ENCODE data around the gene SCN1A. TPM values are rescaled to one million over a fixed set of nuclear protein-coding genes. Genes with fewer than 3 reads are reported as not detected.
A peak's percentile ranks its signal among the peaks of the same experiment; 100 is the strongest.

SCN1A gene
- total and polyA plus RNA-seq, 10 donors, result under 0.01 TPM; not detected in 9

- TF ChIP-seq POLR2AphosphoS5 (IDR thresholded peaks at IDR 0.05) (no peak), CTCF (IDR thresholded peaks at IDR 0.05 in 8 of 11, conservative IDR thresholded peaks at IDR 0.05 in 3 of 11) (no peak), POLR2A (IDR thresholded peaks at IDR 0.05) (no peak)
- Histone ChIP-seq H3K27me3 (replicated peaks in 1 of 7) (peaks cover 0 to 27% (median 0%) of the 10 kb centered on the region in 7 donors), H3K4me3 (no peak overlapping the region), H3K9me3 (no peaks in the 10 kb centered on the region), H3K27ac (no peak overlapping the region), H3K4me1 (no peaks in the 10 kb centered on the region), H3K36me3 (no peaks in the 10 kb centered on the region)
- no peak for DNase-seq
- intact Hi-C loops (cut with DNase I; ENCODE audit: low total_unique reads), result loop anchor here (5.0 kb wide), 1 partner anchor 76 kb away; no protein-coding TSS in a partner anchor
- 69 to 89% (median 82%) methylated on average over 7 of the region's 7 CpGs for WGBS, 5 donors
These were observed 5.8 kb upstream of the SCN1A start for GRCh38 chr2:166133653-166134052.

GRCh38 chr2:166128156-166128505, 311 bp upstream of the SCN1A start:
- no peak for DNase-seq
- no peak overlapping the region for H3K4me3 ChIP-seq
- no peak overlapping the region for H3K27ac ChIP-seq
- no peaks in the 10 kb centered on the region for H3K9me3 ChIP-seq
- intact Hi-C loops (cut with DNase I; ENCODE audit: low total_unique reads), result loop anchor here (5.0 kb wide), 1 partner anchor 176 kb away; the partner anchor contains the start of gene TTC21B
- peaks cover 0 to 8% (median 1%) of the 10 kb centered on the region in 6 donors for H3K4me1 ChIP-seq
- H3K27me3 ChIP-seq (replicated peaks in 1 of 7), result peaks cover 0 to 27% (median 0%) of the 10 kb centered on the region in 7 donors
- H3K36me3 ChIP-seq, result no peaks in the 10 kb centered on the region
- TF ChIP-seq CTCF (IDR thresholded peaks at IDR 0.05 in 8 of 11, conservative IDR thresholded peaks at IDR 0.05 in 3 of 11) (peak in 2 of 11 experiments; percentile 11 to 21), POLR2AphosphoS5 (IDR thresholded peaks at IDR 0.05) (no peak), POLR2A (IDR thresholded peaks at IDR 0.05) (no peak)

GRCh38 chr2:166126007-166126639, 1.7 kb downstream of the SCN1A start:
- Histone ChIP-seq H3K36me3 (no peaks in the 10 kb centered on the region), H3K4me1 (peaks cover 0 to 8% (median 1%) of the 10 kb centered on the region in 6 donors), H3K27ac (no peak overlapping the region), H3K27me3 (replicated peaks in 1 of 7) (peaks cover 0 to 14% (median 0%) of the 10 kb centered on the region in 7 donors), H3K9me3 (no peaks in the 10 kb centered on the region), H3K4me3 (no peak overlapping the region)
- 60 to 88% (median 82%) methylated on average over 6 of the region's 6 CpGs for WGBS, 5 donors
- no peak for TF ChIP-seq CTCF (IDR thresholded peaks at IDR 0.05 in 8 of 11, conservative IDR thresholded peaks at IDR 0.05 in 3 of 11)
- no peak for TF ChIP-seq POLR2A (IDR thresholded peaks at IDR 0.05)
- no peak for TF ChIP-seq POLR2AphosphoS5 (IDR thresholded peaks at IDR 0.05)
- no peak for DNase-seq
- intact Hi-C loops (cut with DNase I; ENCODE audit: low total_unique reads), result loop anchor here (5.0 kb wide), 1 partner anchor 174 kb away; the partner anchor contains the start of gene TTC21B

GRCh38 chr2:166125557-166125956, 2.3 kb downstream of the SCN1A start:
- 79 to 93% (median 86%) methylated on average over 2 of the region's 2 CpGs for WGBS, 5 donors
- Histone ChIP-seq H3K36me3 (no peaks in the 10 kb centered on the region), H3K4me3 (no peak overlapping the region), H3K9me3 (no peaks in the 10 kb centered on the region), H3K27me3 (replicated peaks in 1 of 7) (peaks cover 0 to 10% (median 0%) of the 10 kb centered on the region in 7 donors), H3K4me1 (peaks cover 0 to 8% (median 1%) of the 10 kb centered on the region in 6 donors), H3K27ac (no peak overlapping the region)
- intact Hi-C loops (cut with DNase I; ENCODE audit: low total_unique reads), result loop anchor here (5.0 kb wide), 1 partner anchor 173 kb away; the partner anchor contains the start of gene TTC21B
- no peak for DNase-seq
- no peak for TF ChIP-seq CTCF (IDR thresholded peaks at IDR 0.05 in 8 of 11, conservative IDR thresholded peaks at IDR 0.05 in 3 of 11)
- TF ChIP-seq POLR2AphosphoS5 (IDR thresholded peaks at IDR 0.05), result no peak

Data from spleen (tissue), 11 donors.